Measurements from ENCODE around the gene ACADS. TPM values are rescaled to one million over a fixed set of nuclear protein-coding genes. Genes with fewer than 3 reads are reported as not detected.

Gene ACADS
- total RNA-seq, 1 donor from 2014 or later, result 0.88 TPM

GRCh38 chr12:120713861-120714482, 11.7 kb upstream of the ACADS start:
- Histone ChIP-seq H3K36me3 (peaks cover 6% of the 10 kb centered on the region), H4K20me1 (ENCODE audit: low read depth) (peaks cover 75% of the 10 kb centered on the region), H3F3A (ENCODE audit: low read depth) (peaks cover 12% of the 10 kb centered on the region), H3K4me2 (no peak overlapping the region), H3K27ac (no peak overlapping the region), H3K4me3 (no peak overlapping the region), H3K4me1 (peaks cover 20% of the 10 kb centered on the region), H2AFZ (replicated peaks) (no peak overlapping the region), H3K9ac (no peak overlapping the region), H3K9me3 (ENCODE audit: low read depth) (no peaks in the 10 kb centered on the region), H3K79me2 (ENCODE audit: low read depth) (peaks cover 57% of the 10 kb centered on the region), H3K27me3 (no peaks in the 10 kb centered on the region)
- peaks cover 3% of the 10 kb centered on the region for H3K27me3 Mint-ChIP-seq (ENCODE audit: insufficient read depth, low read depth)
- no peak overlapping the region for H3K27ac Mint-ChIP-seq
- H3K9me3 Mint-ChIP-seq, result no peaks in the 10 kb centered on the region
- peak; percentile 92 for DNase-seq (ENCODE audit: low spot score)
- H3K36me3 Mint-ChIP-seq, result peaks cover 23% of the 10 kb centered on the region
- H3K4me3 Mint-ChIP-seq, result no peak overlapping the region
- H3K4me1 Mint-ChIP-seq, result peaks cover 30% of the 10 kb centered on the region
- peak; percentile 89 for TF ChIP-seq CTCF (IDR thresholded peaks at IDR 0.05)
- TF ChIP-seq EZH2phosphoT487 (IDR thresholded peaks at IDR 0.05), result no peak
- no peak for TF ChIP-seq EZH2 (IDR thresholded peaks at IDR 0.05)

GRCh38 chr12:120718055-120718454, 7.6 kb upstream of the ACADS start:
- H3K36me3 ChIP-seq, result peaks cover 6% of the 10 kb centered on the region
- DNase-seq (ENCODE audit: low spot score), result no peak
- no peak overlapping the region for H2AFZ ChIP-seq (replicated peaks)
- no peaks in the 10 kb centered on the region for H3K9me3 Mint-ChIP-seq
- H3K79me2 ChIP-seq (ENCODE audit: low read depth), result peaks cover 29% of the 10 kb centered on the region
- H3K4me3 ChIP-seq, result no peak overlapping the region
- H3K27ac Mint-ChIP-seq, result no peak overlapping the region
- peaks cover 3% of the 10 kb centered on the region for H3K4me1 Mint-ChIP-seq
- no peaks in the 10 kb centered on the region for H3K27me3 ChIP-seq
- no peak overlapping the region for H3K4me2 ChIP-seq
- TF ChIP-seq EZH2 (IDR thresholded peaks at IDR 0.05) (no peak), CTCF (IDR thresholded peaks at IDR 0.05) (no peak), EZH2phosphoT487 (IDR thresholded peaks at IDR 0.05) (no peak)
- H4K20me1 ChIP-seq (ENCODE audit: low read depth), result peaks cover 65% of the 10 kb centered on the region
- no peaks in the 10 kb centered on the region for H3K9me3 ChIP-seq (ENCODE audit: low read depth)
- no peak overlapping the region for H3K9ac ChIP-seq
- no peak overlapping the region for H3K4me3 Mint-ChIP-seq
- no peaks in the 10 kb centered on the region for H3K4me1 ChIP-seq
- peaks cover 8% of the 10 kb centered on the region for H3K27me3 Mint-ChIP-seq (ENCODE audit: insufficient read depth, low read depth)
- H3K27ac ChIP-seq, result no peak overlapping the region
- H3K36me3 Mint-ChIP-seq, result peaks cover 41% of the 10 kb centered on the region
- peaks cover 6% of the 10 kb centered on the region for H3F3A ChIP-seq (ENCODE audit: low read depth)

- Histone ChIP-seq H3K4me3 (no peak overlapping the region), H3K27me3 (no peaks in the 10 kb centered on the region), H3F3A (ENCODE audit: low read depth) (peaks cover 2% of the 10 kb centered on the region), H3K4me1 (no peaks in the 10 kb centered on the region), H2AFZ (replicated peaks) (no peak overlapping the region), H3K79me2 (ENCODE audit: low read depth) (peaks cover 25% of the 10 kb centered on the region), H3K27ac (no peak overlapping the region), H3K36me3 (peaks cover 6% of the 10 kb centered on the region), H3K4me2 (no peak overlapping the region), H4K20me1 (ENCODE audit: low read depth) (peaks cover 66% of the 10 kb centered on the region), H3K9ac (no peak overlapping the region), H3K9me3 (ENCODE audit: low read depth) (no peaks in the 10 kb centered on the region)
- Mint-ChIP-seq H3K4me1 (peaks cover 3% of the 10 kb centered on the region), H3K36me3 (peaks cover 41% of the 10 kb centered on the region), H3K4me3 (no peak overlapping the region), H3K9me3 (no peaks in the 10 kb centered on the region), H3K27me3 (ENCODE audit: insufficient read depth, low read depth) (peaks cover 8% of the 10 kb centered on the region), H3K27ac (no peak overlapping the region)
- TF ChIP-seq EZH2phosphoT487 (IDR thresholded peaks at IDR 0.05) (no peak), CTCF (IDR thresholded peaks at IDR 0.05) (no peak), EZH2 (IDR thresholded peaks at IDR 0.05) (no peak)
- no peak for DNase-seq (ENCODE audit: low spot score)
Measured at GRCh38 chr12:120719072-120719471, 6.6 kb upstream of the ACADS start.

All from neural progenitor cell (in vitro differentiated cells).